HepG2 (cell line): ENCODE results near the gene VTI1B.

ENCODE experiments used
- ATF6 ChIP-seq: sonication (generic); formaldehyde crosslinking; conservative IDR thresholded peaks from 2 replicates; pipeline ENCODE4 v1.4.0; 2020; ENCODE audit warnings: missing genetic modification reagents
- ATRX ChIP-seq: sonication (generic); formaldehyde crosslinking; IDR thresholded peaks from 2 replicates; pipeline ENCODE4 v1.4.0; 2020; ENCODE audit warnings: missing genetic modification reagents, borderline replicate concordance
- RFX3 ChIP-seq: IDR thresholded peaks from 2 replicates; pipeline ENCODE4 v1.6.1; 2016; ENCODE audit warnings: missing biosample characterization, missing genetic modification reagents
- SP4 ChIP-seq: sonication (generic); formaldehyde crosslinking; IDR thresholded peaks from 2 replicates; pipeline ENCODE4 v1.8.1; 2023; ENCODE audit warnings: mild to moderate bottlenecking, missing genetic modification reagents
- SRSF9 ChIP-seq: fragments of 200-400 bp; formaldehyde crosslinking; IDR thresholded peaks from 2 replicates; pipeline ENCODE4 v1.6.1; 2018; ENCODE audit warnings: borderline replicate concordance, mild to moderate bottlenecking, low read depth, low read length; ENCODE audit not compliant: insufficient read depth, poor library complexity, severe bottlenecking
- ZBTB10 ChIP-seq: sonication (generic); formaldehyde crosslinking; IDR thresholded peaks from 2 replicates; pipeline ENCODE4 v1.4.0; 2020; ENCODE audit warnings: missing genetic modification reagents, borderline replicate concordance
- ZBTB8A ChIP-seq: sonication (generic); formaldehyde crosslinking; IDR thresholded peaks from 2 replicates; pipeline ENCODE4 v1.4.0; 2020; ENCODE audit warnings: mild to moderate bottlenecking, low read depth, missing genetic modification reagents, borderline replicate concordance

DNA sequence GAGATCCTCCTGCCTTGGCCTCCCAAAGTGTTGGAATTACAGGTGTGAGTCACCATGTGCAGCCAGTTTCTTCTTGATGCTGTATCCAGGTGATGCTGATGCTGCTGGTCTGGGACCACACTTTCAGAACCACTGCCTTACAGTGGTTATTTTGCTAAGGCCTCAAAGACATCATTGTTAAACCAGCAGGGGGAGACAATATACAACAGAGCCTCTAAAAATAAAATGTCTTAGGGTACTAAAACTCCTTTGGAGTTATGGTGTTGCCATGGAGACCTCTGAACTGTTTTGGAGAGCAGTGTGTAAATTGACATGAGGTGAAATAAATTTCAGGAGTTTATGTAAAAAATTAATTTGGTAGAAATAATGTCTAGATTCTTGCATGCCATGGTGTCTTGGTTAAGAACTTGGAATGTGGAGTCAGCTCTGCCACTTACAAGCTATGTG, 55.8 kb downstream of the VTI1B start:
- TF ChIP-seq ZBTB10 (no peak), SP4 (CRISPR knock-in tag) (no peak), ZBTB8A (CRISPR knock-in tag) (no peak), ATF6 (CRISPR knock-in tag) (no peak), RFX3 (peak; percentile 77), ATRX (CRISPR knock-in tag) (no peak), SRSF9 (no peak)
